ENCODE measurements around the gene TRABD2B.

TRABD2B gene

DNA sequence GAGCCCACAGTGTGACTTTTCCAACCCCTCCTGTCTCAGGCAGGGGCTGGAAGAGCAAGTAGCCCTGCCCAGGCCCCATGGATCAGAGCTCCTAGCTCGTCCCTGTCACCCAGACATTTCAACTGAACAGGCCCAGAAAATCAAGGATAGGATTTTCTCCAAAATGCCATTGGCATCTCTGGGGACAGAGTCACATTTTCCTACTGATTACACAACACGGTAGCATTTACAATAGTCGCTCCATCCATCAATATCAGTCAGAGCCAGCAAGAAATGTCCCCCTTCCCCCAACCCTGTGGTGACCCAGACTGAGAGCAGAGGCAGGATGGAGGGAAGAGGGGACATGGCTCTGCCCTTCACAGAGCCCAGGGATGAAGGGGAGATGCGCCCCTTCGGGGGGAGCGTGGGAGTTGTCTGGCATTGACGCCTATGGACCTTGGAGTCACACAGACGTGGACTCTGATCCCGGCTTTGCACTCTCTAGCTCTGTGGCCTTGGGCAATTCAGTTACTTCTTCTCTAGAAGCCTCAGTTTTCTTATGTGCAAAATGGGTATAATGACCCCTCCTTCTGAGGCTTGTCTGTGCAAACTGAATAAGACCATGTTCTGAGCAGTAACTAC is 283.7 kb downstream of the TRABD2B start:
- no peak for TF ChIP-seq CTCF (IDR thresholded peaks at IDR 0.05; ENCODE audit: poor library complexity, severe bottlenecking)
- no peak for ATAC-seq (ENCODE audit: low read depth)

GRCh38 chr1:47712596-47713299 is 284.4 kb downstream of the TRABD2B start:
- TF ChIP-seq CTCF (IDR thresholded peaks at IDR 0.05; ENCODE audit: poor library complexity, severe bottlenecking), result no peak
- Histone ChIP-seq H3K9me3 (ENCODE audit: severe bottlenecking) (peaks cover 2% of the 10 kb centered on the region), H3K27ac (ENCODE audit: poor library complexity, severe bottlenecking) (no peak overlapping the region), H3K4me3 (ENCODE audit: severe bottlenecking) (no peak overlapping the region), H3K36me3 (ENCODE audit: low read depth) (no peaks in the 10 kb centered on the region), H3K4me1 (ENCODE audit: insufficient read depth, poor library complexity, severe bottlenecking) (no peaks in the 10 kb centered on the region), H3K27me3 (ENCODE audit: insufficient read depth, poor library complexity, severe bottlenecking) (peaks cover 48% of the 10 kb centered on the region)
- no peak for DNase-seq (ENCODE audit: low spot score)
- ATAC-seq (ENCODE audit: low read depth), result no peak

More for the DNA sequence above, 283.7 kb downstream of the TRABD2B start:
- DNase-seq (ENCODE audit: low spot score), result no peak
- peaks cover 42% of the 10 kb centered on the region for H3K27me3 ChIP-seq (ENCODE audit: insufficient read depth, poor library complexity, severe bottlenecking)
- no peak overlapping the region for H3K4me3 ChIP-seq (ENCODE audit: severe bottlenecking)
- H3K27ac ChIP-seq (ENCODE audit: poor library complexity, severe bottlenecking), result no peak overlapping the region
- H3K36me3 ChIP-seq (ENCODE audit: low read depth), result no peaks in the 10 kb centered on the region
- no peaks in the 10 kb centered on the region for H3K4me1 ChIP-seq (ENCODE audit: insufficient read depth, poor library complexity, severe bottlenecking)
- peaks cover 2% of the 10 kb centered on the region for H3K9me3 ChIP-seq (ENCODE audit: severe bottlenecking)

DNA sequence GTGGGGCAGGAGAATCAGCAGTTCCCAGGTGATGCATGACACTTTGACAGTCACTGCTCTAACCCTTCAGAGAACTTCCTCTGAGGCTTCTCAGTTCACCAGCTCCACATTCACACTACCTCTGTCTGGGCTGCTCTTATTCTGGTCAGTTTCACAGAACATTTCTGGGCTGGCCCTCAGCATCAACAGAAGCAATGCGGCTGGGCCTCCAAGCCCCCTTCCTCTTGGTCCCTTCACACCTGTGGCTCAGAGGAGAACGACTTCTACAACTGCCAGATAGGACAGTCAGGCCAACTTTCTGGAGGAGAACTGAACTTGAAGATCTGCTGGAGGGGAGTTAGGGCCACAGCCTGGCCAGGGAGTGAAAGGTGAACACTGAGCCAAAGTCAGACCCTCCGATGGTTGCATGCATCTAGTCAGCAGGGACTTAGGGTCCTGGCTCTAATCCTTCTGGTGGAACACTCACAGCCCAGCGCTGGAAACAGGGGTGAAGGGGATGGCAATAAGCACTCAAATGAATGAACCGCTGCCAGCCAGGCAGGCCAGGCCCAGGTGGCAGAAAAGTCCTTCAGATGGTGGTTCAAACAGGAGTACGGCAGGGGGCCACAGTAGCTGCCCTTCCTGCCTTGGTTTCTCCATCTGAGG is 285.2 kb downstream of the TRABD2B start:
- H3K4me1 ChIP-seq (ENCODE audit: insufficient read depth, poor library complexity, severe bottlenecking), result no peaks in the 10 kb centered on the region
- H3K4me3 ChIP-seq (ENCODE audit: severe bottlenecking), result no peak overlapping the region
- no peak overlapping the region for H3K27ac ChIP-seq (ENCODE audit: poor library complexity, severe bottlenecking)
- DNase-seq (ENCODE audit: low spot score), result no peak
- H3K36me3 ChIP-seq (ENCODE audit: low read depth), result no peaks in the 10 kb centered on the region
- TF ChIP-seq CTCF (IDR thresholded peaks at IDR 0.05; ENCODE audit: poor library complexity, severe bottlenecking), result no peak
- peaks cover 53% of the 10 kb centered on the region for H3K27me3 ChIP-seq (ENCODE audit: insufficient read depth, poor library complexity, severe bottlenecking)
- H3K9me3 ChIP-seq (ENCODE audit: severe bottlenecking), result peaks cover 2% of the 10 kb centered on the region
- ATAC-seq (ENCODE audit: low read depth), result no peak

GRCh38 chr1:47711184-47711847 is 285.9 kb downstream of the TRABD2B start:
- no peaks in the 10 kb centered on the region for H3K36me3 ChIP-seq (ENCODE audit: low read depth)
- no peak overlapping the region for H3K4me3 ChIP-seq (ENCODE audit: severe bottlenecking)
- H3K27me3 ChIP-seq (ENCODE audit: insufficient read depth, poor library complexity, severe bottlenecking), result peaks cover 50% of the 10 kb centered on the region
- H3K4me1 ChIP-seq (ENCODE audit: insufficient read depth, poor library complexity, severe bottlenecking), result no peaks in the 10 kb centered on the region
- no peak for ATAC-seq (ENCODE audit: low read depth)
- no peak for TF ChIP-seq CTCF (IDR thresholded peaks at IDR 0.05; ENCODE audit: poor library complexity, severe bottlenecking)
- H3K9me3 ChIP-seq (ENCODE audit: severe bottlenecking), result no peaks in the 10 kb centered on the region
- no peak for DNase-seq (ENCODE audit: low spot score)
- no peak overlapping the region for H3K27ac ChIP-seq (ENCODE audit: poor library complexity, severe bottlenecking)

All from RWPE2 (cell line).